ENCODE results near the gene GPR84.

GRCh38 chr12:54355104-54355815, 9.0 kb downstream of the GPR84 start:
- peak in 2 of 7 experiments; percentile 29 to 31 for TF ChIP-seq CTCF (IDR thresholded peaks at IDR 0.05)
- no peak for TF ChIP-seq POLR2A (IDR thresholded peaks at IDR 0.05)
